Nephron (organoid): ENCODE data around the gene NAA80.

Experiments used
- H3K27ac Mint-ChIP-seq, 3 experiments: 2 replicates each; pipeline ENCODE4 v1.8.0; 2020; ENCODE audit warnings: mixed read lengths in 3 of 3, mild to moderate bottlenecking in 2 of 3, moderate library complexity in 1 of 3
- H3K27me3 Mint-ChIP-seq: 2 replicates; pipeline ENCODE4 v1.8.0; 2021; ENCODE audit warnings: low read depth, mild to moderate bottlenecking, moderate library complexity, mixed read lengths
- H3K36me3 Mint-ChIP-seq: 2 replicates; pipeline ENCODE4 v1.8.0; 2020; ENCODE audit warnings: low read depth, mixed read lengths
- H3K4me1 Mint-ChIP-seq: 2 replicates; pipeline ENCODE4 v1.8.0; 2020; ENCODE audit warnings: mixed read lengths
- H3K4me3 Mint-ChIP-seq, 3 experiments: 2 replicates each; pipeline ENCODE4 v1.8.0; 2020; ENCODE audit warnings: mild to moderate bottlenecking in 3 of 3, mixed read lengths in 3 of 3, moderate library complexity in 2 of 3
- H3K9me3 Mint-ChIP-seq: 2 replicates; pipeline ENCODE4 v1.8.0; 2020; ENCODE audit warnings: mixed read lengths
- CTCF ChIP-seq, 3 experiments: fragments of 200-600 bp; sonication (generic); IDR thresholded peaks; one replicate each; pipeline ENCODE4 v1.5.0; 2021; ENCODE audit warnings: antibody characterized with exemption in 3 of 3; ENCODE audit not compliant: unreplicated experiment in 3 of 3

Gene NAA80

DNA sequence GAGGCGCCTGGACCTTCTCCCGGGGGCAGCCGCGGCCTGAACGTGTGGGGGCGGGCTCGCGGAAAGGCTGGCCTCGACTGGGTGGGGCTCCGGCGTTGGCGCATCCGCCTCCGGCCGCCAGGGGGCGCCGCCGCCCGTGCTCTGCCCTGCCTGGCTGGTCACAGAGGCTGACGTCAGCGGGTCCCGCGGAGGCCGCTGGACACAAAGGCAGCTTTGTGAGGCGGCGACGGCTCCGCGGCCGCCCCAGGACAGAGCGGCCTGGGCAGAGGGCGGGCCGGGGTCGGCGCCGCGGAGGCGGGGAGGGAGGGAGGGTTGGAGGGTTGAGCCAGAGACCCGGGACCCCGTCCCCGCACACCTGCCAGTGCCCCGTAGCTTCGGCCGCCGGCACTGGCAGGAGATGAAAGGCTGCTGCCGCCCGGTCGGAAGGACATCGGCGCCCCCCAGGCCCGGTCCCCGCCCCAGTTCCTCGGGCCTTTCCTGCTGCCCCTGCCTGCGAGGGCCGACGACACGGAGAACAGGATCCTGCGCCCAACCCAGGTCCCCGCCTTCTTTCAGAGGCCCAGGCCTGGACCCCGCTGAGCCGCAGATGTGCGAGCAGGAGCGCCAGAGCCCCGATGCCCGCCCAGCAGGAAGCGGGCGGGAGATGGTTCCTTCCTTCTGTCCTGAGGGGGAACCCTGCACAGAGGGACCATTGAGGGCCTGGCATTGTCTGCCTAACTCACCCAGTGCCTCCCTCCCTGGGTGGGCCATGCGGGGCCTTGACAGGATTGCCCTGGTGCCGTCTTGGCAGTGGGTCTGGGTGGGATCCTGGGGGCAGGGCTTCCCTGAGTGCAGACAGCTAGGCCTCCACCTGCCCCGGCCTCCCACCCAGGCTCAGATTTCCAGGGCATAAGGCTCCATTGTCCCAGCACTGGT lies 38.9 kb downstream of the NAA80 start:
- Mint-ChIP-seq H3K4me3 (peak overlapping the region; percentile 79 to 87 (median 87)), H3K9me3 (no peaks in the 10 kb centered on the region), H3K36me3 (peaks cover 16% of the 10 kb centered on the region), H3K4me1 (peaks cover 55% of the 10 kb centered on the region), H3K27me3 (no peaks in the 10 kb centered on the region), H3K27ac (peak overlapping the region; percentile 97 to 99 (median 99))
- peak; percentile 96 to 98 (median 96) for TF ChIP-seq CTCF (IDR thresholded peaks at IDR 0.05; ENCODE audit: unreplicated experiment in 3 of 3)

- Mint-ChIP-seq H3K36me3 (peaks cover 16% of the 10 kb centered on the region), H3K4me3 (peak overlapping the region; percentile 79 to 87 (median 87)), H3K27me3 (no peaks in the 10 kb centered on the region), H3K27ac (peak overlapping the region; percentile 96 to 99 (median 99)), H3K9me3 (no peaks in the 10 kb centered on the region), H3K4me1 (peaks cover 48% of the 10 kb centered on the region)
- no peak for TF ChIP-seq CTCF (IDR thresholded peaks at IDR 0.05; ENCODE audit: unreplicated experiment in 3 of 3)
Observed at GRCh38 chr3:50259432-50260026, 39.7 kb downstream of the NAA80 start.

- H3K36me3 Mint-ChIP-seq, result peaks cover 16% of the 10 kb centered on the region
- H3K4me1 Mint-ChIP-seq, result peaks cover 42% of the 10 kb centered on the region
- H3K9me3 Mint-ChIP-seq, result no peaks in the 10 kb centered on the region
- H3K27ac Mint-ChIP-seq, result peak overlapping the region; percentile 96 to 99 (median 99)
- peak overlapping the region in 2 of 3 experiments; percentile 38 to 45 for H3K4me3 Mint-ChIP-seq
- no peak for TF ChIP-seq CTCF (IDR thresholded peaks at IDR 0.05; ENCODE audit: unreplicated experiment in 3 of 3)
- H3K27me3 Mint-ChIP-seq, result no peaks in the 10 kb centered on the region
Observed at GRCh38 chr3:50258979-50259378, 40.2 kb downstream of the NAA80 start.

DNA sequence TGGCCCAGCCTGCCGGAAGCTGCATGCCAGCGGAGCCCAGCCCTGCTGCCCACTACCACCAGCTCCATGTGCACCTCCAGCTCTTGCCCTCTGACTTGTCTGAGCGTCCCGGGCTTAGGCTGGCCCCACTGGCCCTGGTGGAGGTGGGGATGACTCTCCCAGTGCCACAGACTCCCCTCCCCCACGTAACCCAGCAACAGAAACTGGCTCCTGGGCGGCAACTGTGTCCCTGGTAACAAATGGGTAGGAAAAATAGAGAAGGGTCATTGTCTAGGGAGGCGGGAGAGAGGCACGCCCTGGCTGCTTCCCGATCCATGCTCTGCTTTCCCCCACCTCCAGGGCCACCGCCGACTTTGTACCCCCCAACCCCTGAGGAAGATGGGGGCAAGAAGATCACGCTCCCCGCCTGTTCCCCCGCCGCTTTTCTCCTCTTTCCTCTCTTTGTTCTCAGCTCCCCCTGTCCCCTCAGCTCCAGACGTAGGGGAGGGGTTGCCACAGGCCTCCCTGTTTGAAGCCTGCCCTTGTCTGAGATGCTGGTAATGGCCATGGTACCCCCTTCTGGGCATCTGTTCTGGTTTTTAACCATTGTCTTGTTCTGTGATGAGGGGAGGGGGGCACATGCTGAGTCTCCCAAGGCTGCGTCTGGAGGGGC lies 41.0 kb downstream of the NAA80 start:
- Mint-ChIP-seq H3K36me3 (peaks cover 20% of the 10 kb centered on the region), H3K27me3 (no peaks in the 10 kb centered on the region), H3K4me1 (peaks cover 40% of the 10 kb centered on the region), H3K4me3 (peak overlapping the region in 2 of 3 experiments; percentile 41 to 46), H3K27ac (peak overlapping the region; percentile 96 to 99 (median 99)), H3K9me3 (no peaks in the 10 kb centered on the region)
- TF ChIP-seq CTCF (IDR thresholded peaks at IDR 0.05; ENCODE audit: unreplicated experiment in 3 of 3), result no peak

DNA sequence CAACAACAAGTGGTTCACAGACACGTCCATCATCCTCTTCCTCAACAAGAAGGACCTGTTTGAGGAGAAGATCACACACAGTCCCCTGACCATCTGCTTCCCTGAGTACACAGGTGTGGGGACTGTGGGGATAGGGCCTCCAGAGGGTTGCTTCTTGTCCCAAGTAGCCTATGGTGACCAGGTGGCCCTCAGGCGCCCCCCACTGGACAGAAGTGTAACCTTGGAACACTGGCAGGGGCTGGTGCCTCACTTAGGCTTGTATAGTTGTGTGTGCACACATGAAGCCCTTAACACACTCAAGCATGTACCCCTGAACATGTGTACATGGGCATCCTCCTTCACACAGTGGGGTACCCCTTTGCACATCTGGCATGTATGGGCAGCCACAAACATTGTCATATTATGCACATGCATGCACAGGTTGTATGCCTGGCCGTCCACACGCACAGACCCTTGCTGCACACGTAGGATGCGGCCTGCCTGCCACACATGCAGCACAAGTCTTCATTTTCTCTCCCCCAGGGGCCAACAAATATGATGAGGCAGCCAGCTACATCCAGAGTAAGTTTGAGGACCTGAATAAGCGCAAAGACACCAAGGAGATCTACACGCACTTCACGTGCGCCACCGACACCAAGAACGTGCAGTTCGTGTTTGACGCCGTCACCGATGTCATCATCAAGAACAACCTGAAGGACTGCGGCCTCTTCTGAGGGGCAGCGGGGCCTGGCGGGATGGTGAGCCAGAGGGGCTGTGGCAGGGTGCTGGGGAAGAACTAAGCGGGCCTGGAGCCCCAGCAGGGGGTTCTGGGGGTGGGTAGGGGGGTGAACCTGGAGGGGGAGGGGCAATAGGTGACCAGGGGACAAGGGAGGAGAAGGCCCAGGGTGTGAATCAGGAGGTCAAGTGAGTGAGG lies 42.0 kb downstream of the NAA80 start:
- Mint-ChIP-seq H3K27me3 (no peaks in the 10 kb centered on the region), H3K9me3 (no peaks in the 10 kb centered on the region), H3K36me3 (peaks cover 20% of the 10 kb centered on the region), H3K27ac (peak overlapping the region; percentile 19 to 96 (median 65)), H3K4me1 (peaks cover 32% of the 10 kb centered on the region), H3K4me3 (peak overlapping the region in 1 of 3 experiments; percentile 21)
- peak; percentile 34 to 42 (median 35) for TF ChIP-seq CTCF (IDR thresholded peaks at IDR 0.05; ENCODE audit: unreplicated experiment in 3 of 3)
